Panc1 (cell line): ENCODE measurements around the gene RAPGEF1.

Source experiments
- REST ChIP-seq, 2 experiments: IDR thresholded peaks; 2 replicates each; pipeline ENCODE4 v1.6.1; 2011 to 2012; ENCODE audit warnings: low read depth in 2 of 2, control low read depth in 1 of 2, low read length in 1 of 2, mild to moderate bottlenecking in 1 of 2, moderate library complexity in 1 of 2; ENCODE audit not compliant: insufficient read depth in 1 of 2
- SIN3A ChIP-seq: IDR thresholded peaks from 2 replicates; pipeline ENCODE4 v1.6.1; 2012; ENCODE audit warnings: low read depth, mild to moderate bottlenecking, low read length, moderate library complexity, borderline replicate concordance; ENCODE audit not compliant: insufficient read depth
- TCF7L2 ChIP-seq: IDR thresholded peaks from 2 replicates; pipeline ENCODE4 v1.6.1; 2011; ENCODE audit warnings: mild to moderate bottlenecking, low read depth, low read length, inconsistent platforms
- TF ChIP-seq, protein P1 (sequence below): fragments of 450-650 bp; IDR thresholded peaks from 2 replicates; pipeline ENCODE4 v1.5.1; 2017; ENCODE audit warnings: mild to moderate bottlenecking

DNA sequence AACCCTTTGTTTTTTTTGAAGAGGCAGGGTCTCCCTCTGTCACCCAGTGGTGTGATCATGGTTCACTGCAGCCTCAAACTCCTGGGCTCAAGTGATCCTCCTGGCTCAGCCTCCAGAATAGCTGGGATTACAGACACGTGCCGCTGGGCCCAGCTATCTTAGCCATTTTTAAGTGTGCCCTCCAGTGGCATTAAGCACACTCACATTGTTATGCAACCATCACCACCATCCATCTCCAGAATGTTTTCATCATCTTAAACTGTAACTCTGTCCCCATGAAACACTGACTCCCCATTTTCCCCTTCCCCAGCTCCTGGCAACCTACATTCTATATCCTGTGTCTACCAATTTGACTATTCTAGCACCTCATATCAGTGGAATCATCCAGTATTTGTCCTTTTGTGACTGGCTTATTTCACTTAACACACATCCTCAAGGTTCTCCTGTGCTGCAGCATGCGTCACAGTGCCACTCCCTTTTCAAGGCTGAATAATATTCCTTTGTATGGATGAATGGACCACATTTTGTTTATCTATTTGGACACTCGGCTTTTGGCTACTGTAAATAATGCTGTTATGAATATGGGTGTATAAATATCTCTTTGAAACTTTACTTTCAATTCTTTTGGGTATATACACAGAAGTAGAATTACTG is 12.5 kb upstream of the RAPGEF1 start:
- TF ChIP-seq, protein P1, sequence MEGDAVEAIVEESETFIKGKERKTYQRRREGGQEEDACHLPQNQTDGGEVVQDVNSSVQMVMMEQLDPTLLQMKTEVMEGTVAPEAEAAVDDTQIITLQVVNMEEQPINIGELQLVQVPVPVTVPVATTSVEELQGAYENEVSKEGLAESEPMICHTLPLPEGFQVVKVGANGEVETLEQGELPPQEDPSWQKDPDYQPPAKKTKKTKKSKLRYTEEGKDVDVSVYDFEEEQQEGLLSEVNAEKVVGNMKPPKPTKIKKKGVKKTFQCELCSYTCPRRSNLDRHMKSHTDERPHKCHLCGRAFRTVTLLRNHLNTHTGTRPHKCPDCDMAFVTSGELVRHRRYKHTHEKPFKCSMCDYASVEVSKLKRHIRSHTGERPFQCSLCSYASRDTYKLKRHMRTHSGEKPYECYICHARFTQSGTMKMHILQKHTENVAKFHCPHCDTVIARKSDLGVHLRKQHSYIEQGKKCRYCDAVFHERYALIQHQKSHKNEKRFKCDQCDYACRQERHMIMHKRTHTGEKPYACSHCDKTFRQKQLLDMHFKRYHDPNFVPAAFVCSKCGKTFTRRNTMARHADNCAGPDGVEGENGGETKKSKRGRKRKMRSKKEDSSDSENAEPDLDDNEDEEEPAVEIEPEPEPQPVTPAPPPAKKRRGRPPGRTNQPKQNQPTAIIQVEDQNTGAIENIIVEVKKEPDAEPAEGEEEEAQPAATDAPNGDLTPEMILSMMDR, result no peak; the same call in 1 of the 2 replicates
- TF ChIP-seq TCF7L2 (no peak), SIN3A (no peak), REST (IDR thresholded peaks at IDR 0.05; ENCODE audit: insufficient read depth in 1 of 2, low read depth in 2 of 2, low read length in 1 of 2) (no peak)
